Measurements from ENCODE around the gene CRYGN.

DNA sequence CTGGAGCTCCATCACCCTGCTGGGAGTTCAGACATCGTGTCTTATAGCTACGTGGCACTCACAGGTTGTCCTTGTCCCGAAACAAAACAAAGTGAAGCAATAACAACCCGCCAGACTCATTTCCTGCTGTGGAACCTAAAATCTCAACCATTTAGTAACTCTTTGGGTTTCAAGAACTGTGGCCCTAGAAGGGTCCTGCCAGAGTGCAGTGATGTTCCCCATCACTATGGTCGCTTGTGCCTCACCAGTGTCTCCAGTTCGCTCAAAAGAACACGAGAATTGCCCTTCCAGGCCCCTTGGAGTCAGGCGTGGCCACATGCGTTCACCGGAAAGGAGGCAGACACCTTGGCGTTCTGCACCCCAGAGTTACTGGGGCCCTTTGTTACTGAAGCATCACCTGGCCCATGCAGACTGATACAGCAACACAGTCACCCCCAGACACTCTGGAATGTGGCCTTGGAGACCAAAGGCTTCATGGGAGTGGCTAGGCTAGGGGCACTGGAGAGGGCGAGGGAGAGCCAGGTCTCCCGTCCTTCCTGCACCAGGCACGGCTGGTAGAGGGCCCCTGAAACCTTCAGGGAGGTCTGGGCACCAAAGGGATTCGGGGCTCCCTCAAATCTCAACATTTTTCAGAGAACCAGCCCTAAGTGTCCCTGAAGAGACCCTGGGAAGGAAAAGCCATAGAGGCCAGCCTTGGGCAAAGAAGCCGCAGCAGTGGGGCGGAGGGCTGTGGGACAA, 908 bp downstream of the CRYGN start:
- TF ChIP-seq HDGF (IDR thresholded peaks at IDR 0.05; ENCODE audit: borderline replicate concordance) (no peak), TARDBP (IDR thresholded peaks at IDR 0.05) (no peak), SP1 (IDR thresholded peaks at IDR 0.05) (no peak), BHLHE40 (IDR thresholded peaks at IDR 0.05; ENCODE audit: borderline replicate concordance) (no peak), NFRKB (IDR thresholded peaks at IDR 0.05) (no peak), FOXM1 (IDR thresholded peaks at IDR 0.05; ENCODE audit: borderline replicate concordance) (no peak), CTBP1 (IDR thresholded peaks at IDR 0.05; ENCODE audit: borderline replicate concordance) (no peak)

Data from HEK293T (cell line).